KMS-11 (cell line): ENCODE results near the gene GALNT17.

ENCODE experiments used
- H2AFZ ChIP-seq: fragments of 200-600 bp; sonication (generic); 2 replicates; pipeline ENCODE4 v1.6.1; 2016; ENCODE audit warnings: antibody characterized with exemption, mixed run types, low read depth
- H3K27ac ChIP-seq: fragments of 200-600 bp; sonication (generic); 2 replicates; pipeline ENCODE4 v1.6.1; 2016; ENCODE audit warnings: mild to moderate bottlenecking, mixed run types
- H3K27me3 ChIP-seq: fragments of 200-600 bp; sonication (generic); 2 replicates; pipeline ENCODE4 v1.6.1; 2017; ENCODE audit warnings: mild to moderate bottlenecking, low read depth, mixed run types, moderate library complexity; ENCODE audit not compliant: insufficient read depth
- H3K36me3 ChIP-seq: fragments of 200-600 bp; sonication (generic); 2 replicates; pipeline ENCODE4 v1.6.1; 2017; ENCODE audit warnings: mild to moderate bottlenecking, mixed run types; ENCODE audit not compliant: insufficient read depth
- H3K4me1 ChIP-seq: fragments of 200-600 bp; sonication (generic); 2 replicates; pipeline ENCODE4 v1.6.1; 2016; ENCODE audit warnings: mild to moderate bottlenecking, low read depth, mixed run types; ENCODE audit not compliant: poor library complexity, severe bottlenecking
- H3K4me2 ChIP-seq: fragments of 200-600 bp; sonication (generic); 2 replicates; pipeline ENCODE4 v1.7.0; 2016; ENCODE audit warnings: mild to moderate bottlenecking, mixed run types
- H3K4me3 ChIP-seq: fragments of 200-600 bp; sonication (generic); IDR thresholded peaks from 2 replicates; pipeline ENCODE4 v1.6.1; 2017; ENCODE audit warnings: low read depth, low read length, mixed read lengths; ENCODE audit not compliant: insufficient read depth
- H3K79me2 ChIP-seq: fragments of 200-600 bp; sonication (generic); 2 replicates; pipeline ENCODE4 v1.6.1; 2016; ENCODE audit warnings: low read depth, mixed run types; ENCODE audit not compliant: insufficient read depth
- H3K9ac ChIP-seq: fragments of 200-600 bp; sonication (generic); 2 replicates; pipeline ENCODE4 v1.6.1; 2016; ENCODE audit warnings: mild to moderate bottlenecking, mixed run types
- H4K20me1 ChIP-seq: fragments of 200-600 bp; sonication (generic); 2 replicates; pipeline ENCODE4 v1.6.1; 2016; ENCODE audit warnings: mild to moderate bottlenecking, mixed run types; ENCODE audit not compliant: insufficient read depth
- TF ChIP-seq, protein P1 (sequence below): fragments of 200-600 bp; sonication (generic); conservative IDR thresholded peaks from 2 replicates; pipeline ENCODE4 v1.6.1; 2017; ENCODE audit warnings: low read depth, mild to moderate bottlenecking, antibody characterized with exemption, low read length, moderate library complexity, mixed read lengths

The GALNT17 gene

DNA sequence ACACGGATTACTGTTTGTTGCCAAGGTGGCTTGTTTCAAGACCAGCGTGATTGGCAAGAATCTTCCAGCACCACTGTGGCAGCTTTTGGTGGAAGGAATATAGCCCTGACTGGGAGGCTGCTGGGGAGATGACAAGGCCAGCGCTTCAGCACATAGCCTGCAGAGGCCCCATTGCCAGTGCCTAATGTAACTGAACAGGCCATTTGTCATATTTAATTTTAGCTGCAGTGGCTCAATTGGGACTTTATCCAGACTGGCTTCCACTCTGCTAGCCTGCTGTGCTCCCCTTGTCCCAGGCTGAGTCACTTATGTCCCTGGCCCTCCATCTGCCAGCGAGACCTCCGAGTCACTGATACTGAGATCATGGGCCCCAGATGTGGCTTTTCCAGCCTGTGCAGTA lies 483.1 kb downstream of the GALNT17 start:
- Histone ChIP-seq H3K9ac (peak overlapping the region; percentile 35; the same call in 1 of the 2 replicates), H3K27ac (peak overlapping the region; percentile 77), H3K4me1 (peaks cover 51% of the 10 kb centered on the region), H3K79me2 (no peaks in the 10 kb centered on the region), H3K4me3 (no peak overlapping the region), H2AFZ (peak overlapping the region; percentile 75; the same call in 1 of the 2 replicates), H3K36me3 (no peaks in the 10 kb centered on the region), H3K4me2 (peak overlapping the region; percentile 81), H4K20me1 (no peaks in the 10 kb centered on the region), H3K27me3 (no peaks in the 10 kb centered on the region)
- TF ChIP-seq, protein P1, sequence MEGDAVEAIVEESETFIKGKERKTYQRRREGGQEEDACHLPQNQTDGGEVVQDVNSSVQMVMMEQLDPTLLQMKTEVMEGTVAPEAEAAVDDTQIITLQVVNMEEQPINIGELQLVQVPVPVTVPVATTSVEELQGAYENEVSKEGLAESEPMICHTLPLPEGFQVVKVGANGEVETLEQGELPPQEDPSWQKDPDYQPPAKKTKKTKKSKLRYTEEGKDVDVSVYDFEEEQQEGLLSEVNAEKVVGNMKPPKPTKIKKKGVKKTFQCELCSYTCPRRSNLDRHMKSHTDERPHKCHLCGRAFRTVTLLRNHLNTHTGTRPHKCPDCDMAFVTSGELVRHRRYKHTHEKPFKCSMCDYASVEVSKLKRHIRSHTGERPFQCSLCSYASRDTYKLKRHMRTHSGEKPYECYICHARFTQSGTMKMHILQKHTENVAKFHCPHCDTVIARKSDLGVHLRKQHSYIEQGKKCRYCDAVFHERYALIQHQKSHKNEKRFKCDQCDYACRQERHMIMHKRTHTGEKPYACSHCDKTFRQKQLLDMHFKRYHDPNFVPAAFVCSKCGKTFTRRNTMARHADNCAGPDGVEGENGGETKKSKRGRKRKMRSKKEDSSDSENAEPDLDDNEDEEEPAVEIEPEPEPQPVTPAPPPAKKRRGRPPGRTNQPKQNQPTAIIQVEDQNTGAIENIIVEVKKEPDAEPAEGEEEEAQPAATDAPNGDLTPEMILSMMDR = no peak

DNA sequence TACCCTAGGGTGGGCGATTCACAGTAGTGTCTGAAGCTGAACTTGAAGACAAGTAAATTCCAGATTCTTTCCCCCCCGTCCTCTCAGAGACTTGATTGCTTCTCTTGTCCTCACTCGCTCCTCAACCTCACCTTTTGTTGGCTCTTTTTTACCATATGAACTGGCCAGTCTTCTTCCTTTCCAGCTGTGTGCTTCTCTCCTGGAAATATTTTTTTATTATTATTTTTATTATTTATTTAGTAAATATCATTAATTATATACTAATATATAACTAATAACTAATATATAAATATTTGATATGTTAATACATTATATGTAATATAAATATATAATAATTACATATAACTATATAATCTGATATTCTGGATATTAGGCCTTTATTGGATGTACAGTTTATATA lies 484.3 kb downstream of the GALNT17 start:
- Histone ChIP-seq H2AFZ (no peak overlapping the region), H3K4me1 (peaks cover 51% of the 10 kb centered on the region), H3K4me3 (no peak overlapping the region), H3K9ac (no peak overlapping the region), H4K20me1 (no peaks in the 10 kb centered on the region), H3K4me2 (no peak overlapping the region; the same call in 1 of the 2 replicates), H3K79me2 (no peaks in the 10 kb centered on the region), H3K27ac (no peak overlapping the region), H3K27me3 (no peaks in the 10 kb centered on the region), H3K36me3 (no peaks in the 10 kb centered on the region)
- TF ChIP-seq, protein P1 = no peak

DNA sequence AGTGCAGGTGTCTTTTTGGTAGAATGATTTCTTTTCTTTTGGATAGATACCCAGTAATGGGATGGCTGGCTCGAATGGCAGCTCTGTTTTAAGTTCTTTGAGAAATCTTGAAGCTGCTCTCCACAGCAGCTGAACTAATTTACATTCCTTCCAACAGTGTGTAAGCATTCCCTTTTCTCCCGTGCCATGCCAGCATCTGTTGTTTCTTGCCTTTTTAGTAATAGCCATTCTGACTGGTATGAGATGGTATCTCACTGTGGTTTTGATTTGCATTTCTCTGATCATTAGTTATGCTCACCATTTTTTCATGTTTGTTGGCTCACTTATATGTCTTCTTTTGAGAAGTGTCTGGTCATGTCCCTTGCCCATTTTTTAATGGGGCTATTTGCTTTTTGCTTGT lies 486.3 kb downstream of the GALNT17 start:
- H3K4me1 ChIP-seq = peaks cover 41% of the 10 kb centered on the region
- H3K36me3 ChIP-seq = no peaks in the 10 kb centered on the region
- no peak overlapping the region for H3K27ac ChIP-seq

DNA sequence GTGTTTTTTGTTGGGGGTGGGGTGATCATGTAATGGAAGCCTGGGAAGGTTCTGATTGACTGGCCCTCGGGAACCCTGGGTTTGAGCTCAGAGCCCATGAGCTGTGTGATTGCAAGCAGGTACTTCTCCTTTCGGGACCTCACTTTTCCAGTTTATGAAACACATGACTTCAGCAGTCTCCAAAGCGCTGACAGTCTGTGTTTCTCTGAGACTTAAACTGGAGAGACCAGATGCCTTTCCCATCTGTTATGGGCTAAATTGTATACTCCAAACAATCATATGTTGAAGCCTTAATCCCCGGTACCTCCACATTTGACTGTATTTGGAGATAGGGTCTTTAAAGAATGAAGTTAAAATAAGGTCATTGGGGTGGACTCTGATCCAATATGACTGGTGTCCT lies 493.6 kb downstream of the GALNT17 start:
- no peaks in the 10 kb centered on the region for H3K79me2 ChIP-seq
- no peak overlapping the region for H3K4me2 ChIP-seq
- no peaks in the 10 kb centered on the region for H3K36me3 ChIP-seq
- no peaks in the 10 kb centered on the region for H4K20me1 ChIP-seq
- no peaks in the 10 kb centered on the region for H3K27me3 ChIP-seq
- H2AFZ ChIP-seq = no peak overlapping the region
- no peak overlapping the region for H3K4me3 ChIP-seq
- TF ChIP-seq, protein P1 = no peak
- H3K27ac ChIP-seq = no peak overlapping the region
- no peaks in the 10 kb centered on the region for H3K4me1 ChIP-seq
- no peak overlapping the region for H3K9ac ChIP-seq

More for the DNA sequence above, 486.3 kb downstream of the GALNT17 start:
- no peak overlapping the region for H3K4me3 ChIP-seq
- H3K79me2 ChIP-seq = no peaks in the 10 kb centered on the region
- no peaks in the 10 kb centered on the region for H4K20me1 ChIP-seq
- TF ChIP-seq, protein P1 = no peak
- no peaks in the 10 kb centered on the region for H3K27me3 ChIP-seq
- H3K9ac ChIP-seq = no peak overlapping the region
- H3K4me2 ChIP-seq = no peak overlapping the region
- H2AFZ ChIP-seq = no peak overlapping the region
